ENCODE data around the gene SLIT3. TPM values are rescaled to one million over a fixed set of nuclear protein-coding genes. Genes with fewer than 3 reads are reported as not detected.

SLIT3 gene
- total and polyA plus RNA-seq, 9 of the 15 experiments (the other 6 are each of a cell fraction or from before 2014, with no cell fraction given), result 0.01 to 0.04 TPM; not detected in 7

DNA sequence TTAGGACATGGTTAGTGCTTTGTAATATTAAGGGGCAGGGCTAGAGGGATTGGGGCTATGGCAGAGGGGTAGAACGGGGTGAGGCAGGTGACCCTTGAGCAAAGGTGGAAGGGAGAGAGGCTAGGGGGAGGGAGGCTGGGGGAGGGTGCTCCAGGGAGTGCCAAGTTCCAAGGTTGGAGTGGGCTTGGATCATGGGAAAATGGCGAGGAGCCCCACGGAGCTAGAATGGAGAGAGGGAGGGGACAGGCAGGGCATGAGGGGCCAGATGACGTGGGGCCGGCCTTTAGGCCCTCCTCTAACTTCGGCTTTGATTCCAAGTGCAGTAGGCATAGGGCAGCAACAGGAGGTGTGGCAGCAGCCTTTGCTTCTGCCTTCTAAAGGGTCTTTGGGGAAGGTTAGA, 550.0 kb downstream of the SLIT3 start:
- intact Hi-C loops (cut with micrococcal nuclease), result no loop called here
- POLR2A ChIA-PET, result no interaction called here
- WGBS (ENCODE audit: insufficient coverage, low coverage, missing lambda C conversion rate), result 0% methylated on average over 5 of the region's 6 CpGs
- FAIRE-seq, result no peak
- TF ChIP-seq KLF1 (tag; IDR thresholded peaks at IDR 0.05) (no peak), RBM15 (IDR thresholded peaks at IDR 0.05; ENCODE audit: insufficient read depth, low read length) (no peak), NFIX (CRISPR knock-in tag; IDR thresholded peaks at IDR 0.05; ENCODE audit: low read depth) (no peak), ATF7 (IDR thresholded peaks at IDR 0.05) (no peak)
- TF ChIP-seq, protein P1, sequence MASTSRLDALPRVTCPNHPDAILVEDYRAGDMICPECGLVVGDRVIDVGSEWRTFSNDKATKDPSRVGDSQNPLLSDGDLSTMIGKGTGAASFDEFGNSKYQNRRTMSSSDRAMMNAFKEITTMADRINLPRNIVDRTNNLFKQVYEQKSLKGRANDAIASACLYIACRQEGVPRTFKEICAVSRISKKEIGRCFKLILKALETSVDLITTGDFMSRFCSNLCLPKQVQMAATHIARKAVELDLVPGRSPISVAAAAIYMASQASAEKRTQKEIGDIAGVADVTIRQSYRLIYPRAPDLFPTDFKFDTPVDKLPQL (IDR thresholded peaks at IDR 0.05; ENCODE audit: extremely low read depth, insufficient read length), result no peak
- ATAC-seq, result no peak
- Histone ChIP-seq H4K20me1 (replicated peaks; ENCODE audit: control insufficient read depth, insufficient read depth, low read length) (no peaks in the 10 kb centered on the region), H3K4me1 (replicated peaks in 1 of 2; ENCODE audit: control insufficient read depth in 2 of 2, insufficient read depth in 2 of 2, low read length in 2 of 2) (0 out of 5 replicates have a peak, but pooled peaks cover 0 to 2% of the 10 kb centered on the region in 2 experiments), H3K4me2 (ENCODE audit: insufficient read depth, low read length) (no peak overlapping the region), H3K9ac (ENCODE audit: insufficient read depth in 1 of 2, low read depth in 2 of 2, low read length in 2 of 2) (no peak overlapping the region), H3K36me3 (ENCODE audit: control insufficient read depth, insufficient read depth, low read length) (no peaks in the 10 kb centered on the region), H3K27me3 (ENCODE audit: control insufficient read depth in 2 of 2, insufficient read depth in 2 of 2, low read length in 2 of 2) (peaks cover 8 to 24% of the 10 kb centered on the region in 2 experiments; a peak in 3 of 5 replicates), H3K9me1 (ENCODE audit: control insufficient read depth, insufficient read depth, low read length) (no peaks in the 10 kb centered on the region), H3K79me2 (ENCODE audit: control insufficient read depth, insufficient read depth, low read length) (no peaks in the 10 kb centered on the region), H3K9me3 (replicated peaks; ENCODE audit: control insufficient read depth, insufficient read depth, low read depth, low read length) (no peaks in the 10 kb centered on the region), H2AFZ (ENCODE audit: low read depth, low read length) (no peak overlapping the region), H3K4me3 (no peak overlapping the region), H3K27ac (ENCODE audit: extremely low read depth, low read depth, low read length) (no peak overlapping the region)
- CTCF ChIA-PET (ENCODE audit: low intra/inter-chr PET ratio), result no interaction called here
- no TSS peak for BruUV-seq (replicated peaks)
- DNase-seq (ENCODE audit: extremely low read depth in 1 of 4, low spot score in 3 of 4), result no peak
- in situ Hi-C loops (cut with MboI), result no loop called here
